Pancreas (tissue), 10 donors: Measurements from ENCODE around the gene PGM1. TPM values are rescaled to one million over a fixed set of nuclear protein-coding genes. Genes with fewer than 3 reads are reported as not detected.
"Not testable (repeated sequence)": the region's sequence is repeated elsewhere in the genome, so short reads cannot be mapped to it uniquely, and the experiment has no call there.

ENCODE experiments used
- ATAC-seq, 4 donors: fragments of 200-7000 bp; cut with Tn5 transposase; one replicate each; pipeline versions ENCODE4 v1.8.0 to v1.9.1; 2020; ENCODE audit warnings: mild to moderate bottlenecking in 4 of 4, moderate library complexity in 4 of 4
- DNase-seq, 6 donors: peaks; one replicate each; pipeline ENCODE4 v3.0.0-alpha.2; 2020
- FAIRE-seq: peaks from 2 replicates; lab custom pipeline; 2012; peaks lifted over from hg19 to GRCh38; lab: Jason Lieb, UNC
- H3K27ac ChIP-seq, 4 donors: fragments of 200-600 bp; sonication (generic); 1 replicate in 3 of 4; 2 replicates in 1 of 4; pipeline versions ENCODE4 v1.5.0 to v1.8.0; 2020
- H3K27me3 ChIP-seq, 4 donors: fragments of 200-600 bp; one replicate each; pipeline ENCODE4 v1.8.0; 2021
- H3K36me3 ChIP-seq, 3 donors: fragments of 200-600 bp; sonication (generic) in 1 of 3; one replicate each; pipeline versions ENCODE4 v1.5.0 to v1.8.0; 2020 to 2021
- H3K4me1 ChIP-seq, 3 donors: fragments of 200-600 bp; one replicate each; pipeline ENCODE4 v1.8.0; 2021
- H3K4me3 ChIP-seq, 4 donors: fragments of 200-600 bp; sonication (generic) in 2 of 4; one replicate each; pipeline versions ENCODE4 v1.5.0 to v1.8.0; 2020 to 2021
- H3K9me3 ChIP-seq, 4 donors: fragments of 200-600 bp; one replicate each; pipeline ENCODE4 v1.8.0; 2021
- WGBS, 2 donors: extraction: QIAGEN DNeasy Blood & Tissue Kit; methylation state at CpG; one replicate each; pipeline ENCODE4 v1.1.7; 2013; 5-methylcytosine and 5-hydroxymethylcytosine counted together
- intact Hi-C, 3 donors: fragments of 100-400 bp; cut with DNase I; formaldehyde crosslinking; loops; one replicate each; pipeline versions ENCODE4 v1.11.1 to v1.14.2; 2022
- polyA plus RNA-seq, 2 donors: library from polyadenylated mRNA; stranded (reverse); fragments of 200-250 nt; gene quantifications; one replicate each; pipeline ENCODE4 v1.2.3, GENCODE V29; 2013
- total RNA-seq, 6 donors: library from RNA; stranded (reverse); fragmentation: NEBNext Ultra II Directional in 4 of 6; extraction: Animal tissue kit (Norgen Biotek cat#: 25700) in 4 of 6; gene quantifications; one replicate each; pipeline versions ENCODE4 v1.2.1 to v1.2.4, GENCODE V29; 2021 to 2023
- TF ChIP-seq, protein P1 (sequence below), 4 donors: fragments of 200-600 bp; sonication (generic) in 3 of 4; IDR thresholded peaks; one replicate each; pipeline versions ENCODE4 v1.5.0 to v1.8.0; 2021; ENCODE audit warnings: antibody characterized with exemption in 4 of 4
- donor health status: healthy with polysubstance abuse.
- donor health status: DM: no; HTN: no; CAD: no; lungs with moderate emphysema.
- donor health status: DM: no; HTN: no; CAD: no.
- donor health status: control.
- donor health status: control.
- donor health status: Bipolar disorder and iron deficiency.
- donor health status: DM: yes; HTN: yes; CAD: no.
- donor health status: DM: no; HTN: no; CAD: no.
- donor health status: DM: no; HTN: no; CAD: no.
- donor health status: DM: yes; HTN: yes; CAD: no.

Gene PGM1
- total and polyA plus RNA-seq, 8 donors: 19.8 to 106 (median 63.5) TPM

DNA sequence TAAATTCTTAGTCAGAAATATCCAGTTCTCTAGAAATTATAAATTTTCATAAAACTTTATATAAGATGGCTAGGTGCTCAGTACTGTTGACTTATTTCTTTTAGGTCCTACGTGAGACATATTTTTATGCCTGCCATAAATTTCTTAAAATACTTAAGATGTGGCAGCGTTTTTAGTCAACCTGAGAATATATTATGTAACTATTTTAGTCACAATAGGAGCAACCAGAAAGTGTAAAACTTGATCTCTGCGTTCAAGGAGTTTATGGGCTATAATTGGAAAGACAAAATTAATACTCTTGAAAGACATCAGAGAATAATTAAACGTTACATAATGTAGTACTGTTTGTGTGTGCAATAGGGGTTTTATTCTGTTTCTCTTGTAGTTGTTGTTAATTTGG, 24.1 kb upstream of the PGM1 start:
- WGBS, 2 donors: 87 to 93% methylated on average over 4 of the region's 4 CpGs
- FAIRE-seq (no peak), ATAC-seq (no peak), DNase-seq (no peak)
- TF ChIP-seq, protein P1, sequence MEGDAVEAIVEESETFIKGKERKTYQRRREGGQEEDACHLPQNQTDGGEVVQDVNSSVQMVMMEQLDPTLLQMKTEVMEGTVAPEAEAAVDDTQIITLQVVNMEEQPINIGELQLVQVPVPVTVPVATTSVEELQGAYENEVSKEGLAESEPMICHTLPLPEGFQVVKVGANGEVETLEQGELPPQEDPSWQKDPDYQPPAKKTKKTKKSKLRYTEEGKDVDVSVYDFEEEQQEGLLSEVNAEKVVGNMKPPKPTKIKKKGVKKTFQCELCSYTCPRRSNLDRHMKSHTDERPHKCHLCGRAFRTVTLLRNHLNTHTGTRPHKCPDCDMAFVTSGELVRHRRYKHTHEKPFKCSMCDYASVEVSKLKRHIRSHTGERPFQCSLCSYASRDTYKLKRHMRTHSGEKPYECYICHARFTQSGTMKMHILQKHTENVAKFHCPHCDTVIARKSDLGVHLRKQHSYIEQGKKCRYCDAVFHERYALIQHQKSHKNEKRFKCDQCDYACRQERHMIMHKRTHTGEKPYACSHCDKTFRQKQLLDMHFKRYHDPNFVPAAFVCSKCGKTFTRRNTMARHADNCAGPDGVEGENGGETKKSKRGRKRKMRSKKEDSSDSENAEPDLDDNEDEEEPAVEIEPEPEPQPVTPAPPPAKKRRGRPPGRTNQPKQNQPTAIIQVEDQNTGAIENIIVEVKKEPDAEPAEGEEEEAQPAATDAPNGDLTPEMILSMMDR (IDR thresholded peaks at IDR 0.05): no peak
- Histone ChIP-seq H3K4me3 (no peak overlapping the region), H3K4me1 (no peaks in the 10 kb centered on the region), H3K27ac (no peak overlapping the region), H3K9me3 (no peaks in the 10 kb centered on the region), H3K27me3 (no peaks in the 10 kb centered on the region), H3K36me3 (no peaks in the 10 kb centered on the region)
- intact Hi-C loops: no loop called here

DNA sequence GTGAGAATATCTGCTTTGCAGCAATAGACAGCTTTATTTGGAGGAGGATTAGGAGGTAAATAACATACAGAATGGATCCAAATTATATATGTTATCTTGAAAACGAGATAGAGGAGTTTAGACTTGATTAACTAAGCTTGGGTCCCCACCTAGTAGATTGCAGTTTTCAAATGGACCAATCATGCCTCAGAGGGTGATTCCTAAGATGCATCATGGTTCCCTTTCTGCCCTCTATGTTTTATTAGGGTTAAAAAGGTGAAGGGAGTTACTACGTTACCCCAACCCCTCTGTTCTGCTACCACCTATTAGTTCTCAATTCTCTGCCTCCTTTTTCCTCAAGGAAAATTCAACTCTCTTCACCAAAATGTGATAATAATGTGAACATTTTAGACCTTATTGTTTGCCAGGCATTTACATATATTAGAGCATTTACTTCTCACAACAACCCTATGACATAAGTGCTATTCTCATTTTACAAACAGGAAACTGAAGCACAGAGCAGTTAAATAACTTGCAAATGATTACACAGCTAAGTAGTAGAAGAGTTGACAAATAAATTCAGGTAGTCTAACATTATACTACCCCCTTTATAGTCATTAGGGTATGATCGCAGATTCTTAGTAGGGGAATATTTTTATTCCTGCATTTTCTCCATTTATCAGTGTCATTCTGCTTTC, 23.4 kb upstream of the PGM1 start:
- WGBS, 2 donors: 72 to 76% methylated on average over 3 of the region's 3 CpGs
- intact Hi-C loops: no loop called here
- Histone ChIP-seq H3K4me3 (no peak overlapping the region), H3K27ac (no peak overlapping the region), H3K36me3 (no peaks in the 10 kb centered on the region), H3K4me1 (no peaks in the 10 kb centered on the region), H3K27me3 (no peaks in the 10 kb centered on the region), H3K9me3 (no peaks in the 10 kb centered on the region)
- ATAC-seq (no peak), FAIRE-seq (no peak), DNase-seq (no peak)
- TF ChIP-seq, protein P1 (IDR thresholded peaks at IDR 0.05): no peak

DNA sequence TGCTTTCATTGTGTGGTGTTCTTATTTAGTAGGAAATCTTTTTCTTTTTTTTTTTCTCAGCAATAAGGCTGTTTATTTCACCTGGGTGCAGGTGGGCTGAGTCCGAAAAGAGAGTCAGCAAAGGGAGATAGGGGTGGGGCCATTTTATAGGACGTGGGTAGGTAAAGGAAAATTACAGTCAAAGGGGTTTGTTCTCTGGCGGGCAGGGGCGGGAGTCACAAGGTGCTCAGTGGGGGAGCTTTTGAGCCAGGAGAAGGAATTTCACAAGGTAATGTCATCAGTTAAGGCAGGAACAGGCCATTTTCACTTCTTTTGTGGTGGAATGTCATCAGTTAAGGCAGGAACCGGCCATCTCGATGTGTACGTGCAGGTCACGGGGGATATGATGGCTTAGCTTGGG, 20.5 kb upstream of the PGM1 start:
- WGBS, 2 donors: 91 to 93% methylated on average over 8 of the region's 8 CpGs
- intact Hi-C loops, ATAC-seq, H3K9me3 ChIP-seq, DNase-seq, H3K4me1 ChIP-seq, H3K36me3 ChIP-seq, H3K4me3 ChIP-seq, FAIRE-seq, H3K27me3 ChIP-seq, H3K27ac ChIP-seq: not testable (repeated sequence)

DNA sequence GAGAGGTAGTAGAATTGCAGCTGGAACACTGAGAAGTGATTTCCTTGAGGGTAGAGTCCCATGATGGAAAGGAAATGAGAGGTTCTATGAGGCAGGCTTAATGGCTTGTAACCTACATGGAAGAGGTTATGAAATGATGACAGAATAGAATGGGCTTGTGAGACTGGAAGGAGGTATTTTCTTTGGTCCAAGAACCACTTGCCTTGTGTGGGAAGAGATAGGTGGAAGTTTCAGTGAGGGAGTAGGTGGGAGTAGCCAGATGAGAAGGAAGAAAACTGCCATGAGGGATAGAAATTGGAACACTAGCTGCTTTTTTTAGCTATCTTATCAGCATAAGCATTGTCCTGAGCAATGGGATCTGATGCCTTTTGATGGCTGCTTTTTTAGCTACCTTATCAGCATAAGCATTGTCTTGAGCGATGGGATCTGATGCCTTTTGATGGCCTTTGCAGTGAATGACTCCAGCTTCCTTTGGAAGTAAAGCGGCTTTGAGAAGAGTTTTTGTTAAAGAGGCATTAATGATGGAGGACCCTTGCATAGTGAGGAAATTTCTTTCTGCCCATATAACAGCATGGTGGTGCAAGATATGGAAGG, 18.9 kb upstream of the PGM1 start:
- ATAC-seq, H3K36me3 ChIP-seq, H3K4me3 ChIP-seq, H3K27ac ChIP-seq, H3K27me3 ChIP-seq, H3K9me3 ChIP-seq, DNase-seq, intact Hi-C loops, H3K4me1 ChIP-seq, FAIRE-seq: not testable (repeated sequence)
- 83 to 96% methylated on average over 2 of the region's 2 CpGs for WGBS, 2 donors

DNA sequence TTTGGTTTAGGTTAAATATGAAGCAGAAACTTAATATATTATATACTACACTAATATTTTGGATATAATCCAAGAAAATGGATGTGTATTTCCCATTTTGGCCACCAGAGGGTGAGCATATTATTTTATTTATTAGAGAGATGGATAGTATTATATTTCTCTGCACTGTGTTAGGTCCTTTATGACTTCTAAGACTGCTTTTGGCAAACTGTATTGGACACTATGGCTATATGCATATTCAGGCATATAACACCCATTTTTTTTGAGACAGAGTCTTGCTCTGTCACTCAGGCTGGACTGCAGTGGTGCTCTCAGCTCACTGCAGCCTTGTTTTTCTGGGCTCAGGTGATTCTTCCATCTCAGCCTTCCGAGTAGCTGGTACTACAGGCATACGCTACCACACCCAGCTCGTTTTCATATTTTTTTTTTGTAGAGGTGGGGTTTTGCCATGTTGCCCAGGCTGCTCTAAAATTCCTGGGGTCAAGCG, 17.8 kb upstream of the PGM1 start:
- DNase-seq (no peak), ATAC-seq (peak; percentile 28 to 68 (median 54)), FAIRE-seq (no peak)
- WGBS, 2 donors: 64 to 70% methylated on average over 4 of the region's 4 CpGs
- Histone ChIP-seq H3K27ac (no peak overlapping the region), H3K4me1 (no peaks in the 10 kb centered on the region), H3K36me3 (no peaks in the 10 kb centered on the region), H3K27me3 (no peaks in the 10 kb centered on the region), H3K9me3 (no peaks in the 10 kb centered on the region), H3K4me3 (no peak overlapping the region)
- intact Hi-C loops: no loop called here
- TF ChIP-seq, protein P1 (IDR thresholded peaks at IDR 0.05): peak; percentile 42 to 74 (median 68)

DNA sequence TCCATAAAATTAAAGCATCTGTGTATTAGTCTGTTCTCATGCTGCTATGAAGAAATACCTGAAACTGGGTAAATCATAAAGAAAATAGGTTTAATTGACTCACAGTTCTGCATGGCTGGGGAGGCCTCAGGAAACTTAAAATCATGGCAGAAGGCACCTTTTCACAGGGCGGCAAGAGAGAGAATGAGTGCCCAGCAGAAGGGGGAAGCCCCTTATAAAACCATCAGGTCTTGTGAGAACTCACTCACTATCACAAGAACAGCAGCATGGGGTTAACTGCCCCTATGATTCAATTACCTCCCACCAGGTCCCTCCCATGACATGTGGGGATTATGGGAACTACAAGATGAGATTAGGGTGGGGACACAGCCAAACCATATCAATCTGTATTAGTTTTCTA, 6.9 kb upstream of the PGM1 start:
- H3K4me1 ChIP-seq: peaks cover 0 to 11% (median 7%) of the 10 kb centered on the region in 3 donors
- FAIRE-seq, H3K9me3 ChIP-seq, H3K27ac ChIP-seq, H3K4me3 ChIP-seq, H3K27me3 ChIP-seq, DNase-seq, intact Hi-C loops, H3K36me3 ChIP-seq, ATAC-seq: not testable (repeated sequence)
- WGBS, 2 donors: 93 to 97% methylated on average over 1 of the region's 1 CpG
